NCI-H460 (cell line): ENCODE results near the gene HLA-DQB2. TPM values are rescaled to one million over a fixed set of nuclear protein-coding genes. Genes with fewer than 3 reads are reported as not detected.
"Not testable (repeated sequence)": the region's sequence is repeated elsewhere in the genome, so short reads cannot be mapped to it uniquely, and the experiment has no call there.

ENCODE experiments used
- DNase-seq: peaks from one replicate; pipeline ENCODE4 v3.0.0-alpha.2; 2016; ENCODE audit warnings: low read depth; ENCODE audit errors: extremely low read depth
- polyA plus RNA-seq: library from polyadenylated mRNA; depleted of rRNA; stranded (reverse); fragments of >200 nt; gene quantifications from 2 replicates; pipeline ENCODE4 v1.2.3, GENCODE V29; 2014; cell fraction: nucleus; rRNA removed
- total RNA-seq: library from RNA; depleted of rRNA; stranded (reverse); fragments of >200 nt; shearing (Covaris generic); gene quantifications from 2 replicates; pipeline ENCODE4 v1.2.3, GENCODE V29; 2014; rRNA removed

The HLA-DQB2 gene
- total RNA-seq = not detected in 2 replicates
- not detected in 2 replicates for polyA plus RNA-seq

DNA sequence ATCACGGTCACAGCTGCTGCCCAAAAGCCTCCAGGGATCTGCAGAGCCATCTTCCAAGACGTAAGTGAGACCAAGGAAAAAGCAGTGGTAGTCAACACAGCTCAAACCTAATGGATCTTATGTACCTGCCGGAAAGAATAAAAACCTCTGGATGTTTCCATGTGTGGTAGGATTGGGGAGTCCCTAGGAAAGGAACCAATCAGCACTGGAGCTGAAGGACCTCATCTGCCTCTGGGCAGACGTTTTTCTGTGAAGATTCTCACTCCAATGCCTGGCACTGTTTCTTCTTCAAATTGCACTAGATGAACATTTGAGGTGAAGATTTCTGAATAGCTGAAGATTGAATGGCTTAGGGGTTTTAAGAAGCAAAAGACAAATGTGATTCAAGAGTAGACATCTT lies at the start of gene HLA-DQB2:
HLA-DQB2 (minus strand) TSS at position 112 of the 400 bp plus-strand sequence; CDS start at position 50, 62 bp downstream.
- DNase-seq = no peak

DNA sequence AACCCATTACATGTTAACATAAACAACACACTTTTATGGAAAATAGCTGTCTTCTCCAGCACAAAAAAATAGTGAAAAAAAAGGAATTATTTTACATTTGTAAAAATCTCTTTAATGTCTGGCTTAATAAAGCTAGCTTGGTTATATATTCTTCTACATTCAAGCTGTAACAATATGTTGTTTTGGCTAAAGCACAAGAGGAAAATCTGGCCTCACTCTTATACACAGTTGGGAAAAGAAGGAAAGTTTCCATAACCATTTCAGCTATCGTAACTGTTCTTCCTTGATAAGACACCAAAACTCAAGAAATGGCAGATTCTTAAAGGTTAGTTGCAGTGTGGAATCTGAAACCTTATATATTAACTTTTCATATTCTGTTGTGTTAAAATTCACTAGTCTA lies 45.8 kb upstream of the HLA-DQB2 start:
- no peak for DNase-seq

DNA sequence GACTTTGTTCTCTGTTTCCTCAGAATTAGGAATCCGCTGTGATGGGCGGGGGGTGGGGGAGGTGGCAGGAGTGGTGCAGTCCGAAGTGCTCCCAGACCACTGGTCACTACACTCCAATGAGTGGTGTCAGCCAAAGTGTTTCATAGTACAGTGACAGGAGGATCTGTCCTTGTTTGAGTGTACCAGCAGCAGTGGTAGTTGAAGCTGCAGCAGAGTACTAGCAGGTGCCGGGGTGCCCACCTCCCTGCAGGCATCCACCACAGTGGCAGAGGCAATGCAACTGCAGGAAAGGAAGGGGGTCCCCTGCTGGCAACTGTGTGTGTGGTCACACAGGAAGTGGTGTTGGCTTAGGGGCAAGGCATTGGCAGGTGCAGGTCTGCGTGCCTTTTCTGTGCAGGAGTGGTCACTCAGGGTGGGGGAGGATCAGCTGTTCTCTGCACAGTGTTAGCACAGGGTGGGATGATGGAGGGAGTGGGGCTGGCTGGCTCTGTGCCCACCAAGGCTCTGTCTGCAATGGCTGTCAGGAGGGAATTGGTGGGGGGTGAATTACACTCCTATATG lies 43.8 kb upstream of the HLA-DQB2 start:
- DNase-seq = no peak

GRCh38 chr6:32805404-32805803 lies 42.1 kb upstream of the HLA-DQB2 start:
- DNase-seq = not testable (repeated sequence)

DNA sequence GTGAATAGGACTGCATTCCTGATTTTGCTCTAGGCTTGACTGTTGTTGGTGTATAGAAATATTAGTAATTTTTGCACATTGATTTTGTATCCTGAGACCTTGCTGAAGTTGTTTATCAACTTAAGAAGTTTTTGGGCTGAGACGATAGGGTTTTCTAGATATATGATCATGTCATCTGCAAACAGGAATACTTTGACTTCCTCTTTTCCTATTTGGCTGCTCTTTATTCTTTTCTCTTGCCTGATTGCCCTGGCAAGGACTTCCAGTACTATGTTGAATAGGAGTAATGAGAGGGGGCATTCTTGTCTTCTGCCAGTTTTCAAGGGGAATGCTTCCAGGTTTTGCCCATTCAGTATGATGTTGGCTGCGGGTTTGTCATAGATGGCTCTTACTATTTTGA lies 40.1 kb upstream of the HLA-DQB2 start:
- DNase-seq = no peak

DNA sequence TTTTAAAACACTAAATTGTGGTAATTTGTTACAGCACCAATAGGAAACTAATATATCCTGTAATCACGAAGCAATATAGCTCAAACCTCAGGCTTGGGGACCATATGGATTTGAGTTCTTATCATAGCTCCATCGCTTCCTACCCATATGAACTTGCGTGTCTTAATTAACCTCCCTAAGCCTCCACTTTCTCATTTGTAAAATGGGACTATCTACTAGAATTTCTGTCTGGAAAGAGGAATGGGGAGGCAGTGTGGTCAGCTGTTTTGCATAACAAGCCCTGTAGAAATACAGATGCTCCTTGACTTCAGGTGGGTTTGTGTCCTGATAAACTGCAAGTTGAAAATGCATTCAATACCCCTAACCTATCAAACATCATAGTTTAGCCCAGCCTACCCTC lies 36.4 kb upstream of the HLA-DQB2 start:
- DNase-seq = no peak

DNA sequence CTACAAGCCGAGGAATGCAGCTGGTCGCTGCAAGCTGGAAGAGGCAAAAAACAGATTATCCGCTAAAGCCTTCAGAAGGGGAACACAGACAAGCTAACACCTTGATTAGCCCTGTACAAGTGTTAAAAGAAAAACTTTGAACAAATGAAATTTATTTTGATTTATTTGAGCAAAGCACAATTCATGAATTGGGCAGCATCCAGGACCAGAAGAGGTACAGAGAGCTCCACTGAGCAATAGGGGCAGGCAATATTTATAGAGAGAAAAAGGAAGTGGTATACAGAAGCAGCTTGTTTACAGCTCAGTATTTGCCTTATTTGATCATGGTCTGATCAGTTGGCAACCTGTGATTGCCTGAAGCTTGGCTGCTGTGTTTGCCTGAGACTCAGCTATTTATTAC lies 35.8 kb upstream of the HLA-DQB2 start:
- DNase-seq = no peak

DNA sequence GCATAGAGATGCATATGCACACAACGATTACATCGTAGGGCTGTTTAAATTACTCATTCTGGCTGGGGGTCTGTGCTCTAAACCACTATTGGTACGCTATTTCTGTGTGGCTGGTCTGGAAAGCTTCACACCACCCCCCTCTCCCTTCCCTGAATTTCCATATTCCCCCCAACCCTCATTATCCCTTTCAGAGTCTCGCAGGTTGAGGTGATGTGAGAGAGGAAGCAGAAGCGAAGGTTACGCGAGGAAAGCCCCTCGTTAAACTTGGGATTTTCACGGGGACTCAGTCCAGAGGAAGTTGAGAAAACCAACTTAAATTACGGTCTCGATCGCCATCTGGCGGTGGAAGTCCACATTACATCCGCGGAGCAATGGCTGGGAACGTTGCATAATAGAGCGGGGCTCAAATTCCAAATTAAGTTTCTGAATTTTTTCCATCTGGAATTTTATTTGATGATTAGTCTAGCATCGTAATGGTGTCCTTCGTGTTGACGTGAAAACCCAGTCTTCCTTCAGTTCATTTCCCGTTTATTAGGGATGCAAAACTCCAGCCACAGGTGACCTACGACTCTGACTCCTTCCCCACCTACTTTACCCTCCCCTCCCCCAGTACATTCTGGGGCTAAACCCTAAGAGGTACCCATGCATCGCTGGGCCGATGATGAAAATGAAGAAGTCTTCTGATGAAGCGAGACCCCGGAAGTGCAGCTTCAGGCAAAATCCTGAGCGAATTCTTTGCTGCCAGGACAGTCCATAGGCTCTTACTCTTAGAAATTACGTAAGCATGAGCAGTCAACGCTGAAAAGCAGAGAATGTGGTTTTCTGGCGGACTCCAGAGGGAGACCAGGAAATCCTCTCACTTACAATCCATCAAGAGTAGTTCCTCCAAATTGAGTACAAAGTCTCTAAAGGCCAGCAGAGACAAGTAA lies 33.8 kb upstream of the HLA-DQB2 start:
- DNase-seq = peak; percentile 49

- DNase-seq = no peak
Observed at GRCh38 chr6:32794510-32794909, 31.2 kb upstream of the HLA-DQB2 start.

- DNase-seq = no peak
Observed at GRCh38 chr6:32792901-32793435, 29.6 kb upstream of the HLA-DQB2 start.

DNA sequence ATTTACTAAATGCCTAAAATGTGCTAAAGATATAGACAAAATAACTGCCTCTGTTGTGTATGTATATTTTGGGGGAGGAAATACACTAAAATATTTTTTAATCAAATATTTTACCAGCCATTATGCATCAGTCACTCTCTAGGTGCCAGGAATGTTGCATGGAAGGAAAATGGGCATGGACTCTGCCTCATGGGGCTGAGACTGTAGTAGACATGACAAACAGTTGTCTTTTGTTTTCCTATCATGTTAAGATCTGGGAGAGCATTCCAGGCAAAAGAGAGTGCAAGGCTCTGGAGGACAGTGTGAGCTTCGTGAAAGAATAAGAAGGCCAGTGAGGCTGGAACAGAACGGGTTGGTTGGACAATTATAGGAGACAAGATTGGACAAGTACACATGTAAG lies 27.0 kb upstream of the HLA-DQB2 start:
- DNase-seq = no peak

GRCh38 chr6:32785781-32786533 lies 22.6 kb upstream of the HLA-DQB2 start:
- DNase-seq = peak; percentile 60

DNA sequence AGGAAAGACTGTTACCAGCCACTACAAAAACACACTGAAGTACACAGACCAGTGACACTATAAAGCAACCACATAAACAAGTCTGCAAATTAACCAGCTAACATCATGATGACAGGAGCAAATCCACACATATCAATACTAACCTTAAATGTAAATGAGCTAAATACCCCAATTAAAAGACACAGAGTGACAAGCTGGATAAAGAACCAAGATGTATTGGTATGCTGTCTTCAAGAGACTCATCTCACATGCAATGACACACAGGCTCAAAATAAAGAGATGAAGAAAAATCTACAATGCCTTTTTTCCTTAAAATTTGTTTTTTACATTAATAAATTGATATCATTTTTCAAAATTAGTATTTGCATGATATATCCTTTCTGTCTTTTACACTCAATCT lies 19.6 kb upstream of the HLA-DQB2 start:
- DNase-seq = not testable (repeated sequence)

DNA sequence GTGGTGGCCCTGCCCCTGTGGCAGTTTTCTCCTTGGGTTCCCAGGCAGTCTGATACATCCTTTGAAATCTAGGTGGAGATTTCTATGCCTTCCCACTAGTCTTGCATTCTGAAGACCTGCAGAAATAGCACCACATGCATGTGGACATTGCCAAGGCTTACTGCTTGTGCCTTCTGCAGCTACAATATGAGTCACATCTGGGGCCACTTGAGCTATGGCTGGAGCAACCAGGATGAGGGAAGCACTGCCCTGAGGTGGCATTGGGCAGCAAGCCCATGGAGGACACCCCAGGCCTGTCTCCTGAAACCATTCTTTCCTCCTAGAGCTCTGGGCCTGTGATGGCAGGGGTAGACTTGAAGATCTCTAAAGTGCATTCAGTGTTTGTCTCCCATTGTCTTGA lies 15.7 kb upstream of the HLA-DQB2 start:
- DNase-seq = no peak

GRCh38 chr6:32775071-32775470 lies 11.7 kb upstream of the HLA-DQB2 start:
- no peak for DNase-seq

DNA sequence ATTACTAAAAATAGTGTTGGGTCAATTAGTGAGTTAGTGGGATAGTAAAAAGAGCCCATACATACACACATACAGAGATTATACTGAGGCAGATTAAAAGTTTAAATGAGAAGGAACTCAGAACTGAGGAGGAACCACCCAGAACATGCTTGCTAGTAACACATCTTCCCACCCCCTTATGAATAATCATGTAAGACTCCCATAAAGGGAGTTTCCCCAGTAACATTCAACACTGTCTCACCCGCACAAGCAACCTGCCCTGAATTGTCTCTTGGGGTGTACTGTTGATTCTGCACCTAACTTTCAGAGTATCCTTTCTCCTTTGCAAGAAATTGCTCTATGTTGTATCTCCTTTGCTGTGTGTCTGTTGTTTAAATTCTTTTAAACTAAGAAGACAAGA lies 11.1 kb upstream of the HLA-DQB2 start:
- DNase-seq = no peak

DNA sequence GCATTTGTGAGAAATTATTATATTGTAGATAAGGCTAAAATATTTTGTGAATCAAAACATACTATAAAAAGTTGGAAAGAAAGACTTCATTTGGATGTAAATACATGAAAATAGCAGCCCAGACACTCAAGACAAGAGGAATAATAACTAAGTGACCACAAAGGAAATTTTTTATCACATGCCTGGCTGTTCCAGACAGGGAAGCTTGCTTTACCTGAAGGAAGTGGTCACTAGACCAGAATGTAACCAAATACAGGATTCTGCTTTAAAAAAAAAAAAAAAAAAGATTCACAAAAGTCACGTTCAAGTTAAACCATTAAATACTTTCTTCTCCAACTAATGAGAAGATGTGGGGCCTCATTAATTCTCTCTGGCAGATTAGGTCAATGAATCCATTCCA lies 9.3 kb upstream of the HLA-DQB2 start:
- DNase-seq = no peak

DNA sequence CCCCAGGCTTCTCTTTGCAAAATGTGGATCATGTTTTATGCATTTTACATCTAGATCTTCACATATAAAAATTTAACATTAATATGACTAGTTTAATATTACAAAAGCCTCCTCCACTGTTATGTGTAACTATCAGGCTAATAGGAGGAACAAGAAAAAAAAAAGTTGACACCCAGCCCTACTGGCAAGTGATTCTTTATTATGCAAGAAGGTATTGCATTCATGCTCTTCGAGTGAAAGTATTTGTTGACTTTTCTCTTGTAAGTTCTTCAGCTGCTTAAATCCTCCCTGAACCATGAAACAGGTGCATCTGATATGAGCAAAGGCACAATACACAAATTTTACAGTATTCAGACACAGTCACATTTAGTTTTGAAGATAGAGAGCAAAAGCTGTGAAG lies 716 bp upstream of the HLA-DQB2 start:
- DNase-seq = no peak

GRCh38 chr6:32761548-32761947 lies 1.8 kb downstream of the HLA-DQB2 start:
- DNase-seq = no peak

DNA sequence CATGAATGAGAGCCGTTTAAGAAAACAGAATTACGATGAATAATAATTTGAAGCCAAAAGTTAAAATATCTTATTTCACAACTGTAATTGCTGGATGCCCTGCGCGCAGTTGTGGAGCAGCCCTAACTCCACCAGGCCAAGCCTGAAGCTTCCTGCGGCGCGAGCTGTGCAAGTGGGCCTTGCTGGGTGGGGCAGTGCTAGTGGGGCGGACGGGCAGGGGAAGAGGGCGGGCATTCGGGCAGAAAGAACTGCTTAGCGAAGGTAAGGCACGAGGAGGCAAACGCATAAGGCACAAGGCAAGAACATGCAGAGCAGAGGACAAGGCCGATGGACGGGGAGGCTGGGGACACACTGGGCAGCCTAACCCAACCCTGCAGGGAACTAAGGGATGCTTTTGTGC lies 2.3 kb downstream of the HLA-DQB2 start:
- no peak for DNase-seq

- DNase-seq = no peak
Observed at GRCh38 chr6:32759669-32760068, 3.7 kb downstream of the HLA-DQB2 start.
